Aorta (tissue), 5 donors: Measurements from ENCODE around the gene UBAP1. TPM values are rescaled to one million over a fixed set of nuclear protein-coding genes. Genes with fewer than 3 reads are reported as not detected.
"Not testable (repeated sequence)": the region's sequence is repeated elsewhere in the genome, so short reads cannot be mapped to it uniquely, and the experiment has no call there.

Source experiments
- ATAC-seq: fragments of 200-7000 bp; cut with Tn5 transposase; one replicate; pipeline ENCODE4 v1.9.1; 2022; ENCODE audit warnings: moderate library complexity; ENCODE audit not compliant: low FRiP score
- DNase-seq, 2 donors: peaks; one replicate each; pipeline ENCODE4 v3.0.0-alpha.2; 2020
- H3K27ac ChIP-seq, 2 donors: one replicate each; pipeline ENCODE4 v1.5.1; 2013; ENCODE audit warnings: low read length in 2 of 2, mild to moderate bottlenecking in 2 of 2, moderate library complexity in 2 of 2, control low read depth in 1 of 2, inconsistent platforms in 1 of 2, low read depth in 1 of 2
- H3K27me3 ChIP-seq, 2 donors: one replicate each; pipeline ENCODE4 v1.6.1; 2013; ENCODE audit warnings: control low read depth in 1 of 2, low read length in 1 of 2, mild to moderate bottlenecking in 1 of 2, moderate library complexity in 1 of 2; ENCODE audit not compliant: insufficient read depth in 2 of 2, control insufficient read depth in 1 of 2
- H3K36me3 ChIP-seq, 2 donors: one replicate each; pipeline ENCODE4 v1.6.1; 2013; ENCODE audit warnings: control low read depth in 1 of 2, low read length in 1 of 2, mild to moderate bottlenecking in 1 of 2; ENCODE audit not compliant: insufficient read depth in 2 of 2, control insufficient read depth in 1 of 2
- H3K4me1 ChIP-seq, 2 donors: one replicate each; pipeline ENCODE4 v1.6.1; 2013; ENCODE audit warnings: low read length in 2 of 2, control low read depth in 1 of 2, mild to moderate bottlenecking in 1 of 2, moderate library complexity in 1 of 2; ENCODE audit not compliant: insufficient read depth in 2 of 2, control insufficient read depth in 1 of 2
- H3K4me3 ChIP-seq, 2 donors: one replicate each; pipeline ENCODE4 v1.5.1; 2013; ENCODE audit warnings: low read length in 2 of 2, control low read depth in 1 of 2, mild to moderate bottlenecking in 1 of 2
- H3K9me3 ChIP-seq: one replicate; pipeline ENCODE4 v1.6.1; 2013; ENCODE audit warnings: mild to moderate bottlenecking, low read length; ENCODE audit not compliant: control insufficient read depth
- WGBS, 2 donors: extraction: QIAGEN DNeasy Blood & Tissue Kit; methylation state at CpG; one replicate each; pipeline ENCODE4 v1.1.7; 2013; 5-methylcytosine and 5-hydroxymethylcytosine counted together
- intact Hi-C, 2 donors: fragments of 100-400 bp; cut with DNase I; formaldehyde crosslinking; loops; one replicate each; pipeline versions ENCODE4 v1.14.2 to v1.15.0; 2022
- polyA plus RNA-seq, 2 donors: library from polyadenylated mRNA; stranded (reverse); fragments of 200-250 nt; gene quantifications; one replicate each; pipeline ENCODE4 v1.2.3, GENCODE V29; 2013
- total RNA-seq, 2 donors: library from RNA; stranded (reverse); fragmentation: NEBNext Ultra II Directional; extraction: Animal tissue kit (Norgen Biotek cat#: 25700); gene quantifications; one replicate each; pipeline ENCODE4 v1.2.1, GENCODE V29; 2021
- donor health status: healthy with polysubstance abuse.
- donor health status: Bipolar disorder and iron deficiency.
- donor health status: DM: no; HTN: no; CAD: no.
- donor health status: DM: no; HTN: no; CAD: no.
- donor health status: DM: yes; HTN: yes; CAD: no.

Gene UBAP1
- total and polyA plus RNA-seq, 4 donors, result 29.2 to 41.9 (median 34.4) TPM

DNA sequence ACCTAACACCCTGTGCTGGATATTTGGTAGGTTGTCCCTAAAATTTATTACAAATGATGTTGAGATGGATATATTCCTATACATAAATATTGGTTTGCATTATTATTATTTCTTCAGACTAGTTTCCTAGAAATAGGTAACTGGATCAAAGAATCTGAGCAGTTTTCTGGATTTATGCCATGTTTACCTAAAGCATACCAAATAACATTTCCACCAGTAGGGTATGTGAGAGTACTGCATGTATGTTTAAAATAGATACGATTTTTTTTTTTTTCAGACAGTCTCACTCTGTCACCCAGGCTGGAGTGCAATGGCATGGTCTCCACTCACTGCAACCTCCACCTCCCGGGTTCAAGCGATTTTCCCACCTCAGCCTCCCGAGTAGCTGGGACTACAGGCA, 68.9 kb downstream of the UBAP1 start:
- H3K9me3 ChIP-seq, H3K36me3 ChIP-seq, DNase-seq, H3K4me3 ChIP-seq, H3K27ac ChIP-seq, H3K4me1 ChIP-seq, H3K27me3 ChIP-seq, ATAC-seq, intact Hi-C loops: not testable (repeated sequence)
- WGBS, 2 donors, result 71 to 77% methylated on average over 4 of the region's 4 CpGs

DNA sequence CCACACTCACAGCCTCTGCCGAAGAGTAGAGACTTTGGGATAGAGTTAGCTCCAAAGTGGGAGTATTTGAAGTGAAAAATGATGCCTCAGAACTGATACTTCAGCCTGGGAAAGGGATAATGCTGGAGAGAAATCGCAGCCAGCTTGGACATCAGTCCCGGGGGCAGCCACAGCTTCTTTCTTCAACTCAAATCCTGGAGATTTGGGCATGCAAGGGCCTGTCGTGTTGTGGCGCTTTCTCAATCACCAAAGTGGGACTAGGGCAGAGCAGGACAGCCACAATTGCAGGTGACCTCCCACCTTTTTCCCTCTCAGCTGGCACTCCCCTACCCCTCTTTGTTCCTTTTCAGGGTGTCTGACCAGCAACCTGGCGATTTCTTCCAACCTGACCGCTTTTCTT, 70.4 kb downstream of the UBAP1 start:
- Histone ChIP-seq H3K9me3 (no peaks in the 10 kb centered on the region), H3K27ac (no peak overlapping the region), H3K27me3 (no peaks in the 10 kb centered on the region), H3K4me1 (peaks cover 5 to 6% of the 10 kb centered on the region in 2 donors), H3K36me3 (no peaks in the 10 kb centered on the region), H3K4me3 (no peak overlapping the region)
- ATAC-seq (no peak), DNase-seq (no peak)
- intact Hi-C loops, result no loop called here
- 92 to 96% methylated on average over 7 of the region's 7 CpGs for WGBS, 2 donors

- intact Hi-C loops, result loop anchor here (5.0 to 10.0 kb wide), 4 partner anchors 73 to 436 kb away; partner anchors contain the start of genes DCAF12 (in 1 of the 2), MYORG (in 1 of the 2), UBAP1 (in 1 of the 2) and UBE2R2 (in 1 of the 2)
- Histone ChIP-seq H3K4me3 (no peak overlapping the region), H3K4me1 (peaks cover 5 to 6% of the 10 kb centered on the region in 2 donors), H3K36me3 (no peaks in the 10 kb centered on the region), H3K9me3 (no peaks in the 10 kb centered on the region), H3K27me3 (no peaks in the 10 kb centered on the region), H3K27ac (no peak overlapping the region)
- no peak for DNase-seq
- 68 to 74% methylated on average over 2 of the region's 2 CpGs for WGBS, 2 donors
- ATAC-seq, result no peak
Observed at GRCh38 chr9:34250721-34251120, 71.9 kb downstream of the UBAP1 start.

- Histone ChIP-seq H3K36me3 (no peaks in the 10 kb centered on the region), H3K4me3 (no peak overlapping the region), H3K4me1 (peaks cover 0 to 3% of the 10 kb centered on the region in 2 donors), H3K27ac (peak overlapping the region in 1 of 2 donors; percentile 30), H3K27me3 (no peaks in the 10 kb centered on the region), H3K9me3 (no peaks in the 10 kb centered on the region)
- DNase-seq (peak in 1 of 2 donors; percentile 44), ATAC-seq (peak; percentile 47)
- intact Hi-C loops, result loop anchor here (2.0 to 10.0 kb wide), 5 partner anchors 73 to 437 kb away; partner anchors contain the start of genes UBAP1 (in 2 of the 2), DCAF12 (in 1 of the 2), MYORG (in 1 of the 2) and UBE2R2 (in 1 of the 2)
Observed at GRCh38 chr9:34252016-34252415, 73.2 kb downstream of the UBAP1 start.

GRCh38 chr9:34252670-34253459, 74.0 kb downstream of the UBAP1 start:
- H3K9me3 ChIP-seq, result no peaks in the 10 kb centered on the region
- intact Hi-C loops, result loop anchor here (2.0 to 10.0 kb wide), 5 partner anchors 74 to 438 kb away; partner anchors contain the start of genes UBAP1 (in 2 of the 2), DCAF12 (in 1 of the 2), MYORG (in 1 of the 2) and UBE2R2 (in 1 of the 2)
- ATAC-seq (peak; percentile 75), DNase-seq (peak; percentile 63 to 92)
- H3K27ac ChIP-seq, result peak overlapping the region in 1 of 2 donors; percentile 63
- H3K4me3 ChIP-seq, result no peak overlapping the region
- 20 to 22% methylated on average over 10 of the region's 10 CpGs for WGBS, 2 donors
- H3K27me3 ChIP-seq, result no peaks in the 10 kb centered on the region
- H3K4me1 ChIP-seq, result peaks cover 0 to 3% of the 10 kb centered on the region in 2 donors
- no peaks in the 10 kb centered on the region for H3K36me3 ChIP-seq

GRCh38 chr9:34253460-34253837, 74.6 kb downstream of the UBAP1 start:
- no peak for DNase-seq
- peak overlapping the region in 1 of 2 donors; percentile 38 for H3K27ac ChIP-seq

DNA sequence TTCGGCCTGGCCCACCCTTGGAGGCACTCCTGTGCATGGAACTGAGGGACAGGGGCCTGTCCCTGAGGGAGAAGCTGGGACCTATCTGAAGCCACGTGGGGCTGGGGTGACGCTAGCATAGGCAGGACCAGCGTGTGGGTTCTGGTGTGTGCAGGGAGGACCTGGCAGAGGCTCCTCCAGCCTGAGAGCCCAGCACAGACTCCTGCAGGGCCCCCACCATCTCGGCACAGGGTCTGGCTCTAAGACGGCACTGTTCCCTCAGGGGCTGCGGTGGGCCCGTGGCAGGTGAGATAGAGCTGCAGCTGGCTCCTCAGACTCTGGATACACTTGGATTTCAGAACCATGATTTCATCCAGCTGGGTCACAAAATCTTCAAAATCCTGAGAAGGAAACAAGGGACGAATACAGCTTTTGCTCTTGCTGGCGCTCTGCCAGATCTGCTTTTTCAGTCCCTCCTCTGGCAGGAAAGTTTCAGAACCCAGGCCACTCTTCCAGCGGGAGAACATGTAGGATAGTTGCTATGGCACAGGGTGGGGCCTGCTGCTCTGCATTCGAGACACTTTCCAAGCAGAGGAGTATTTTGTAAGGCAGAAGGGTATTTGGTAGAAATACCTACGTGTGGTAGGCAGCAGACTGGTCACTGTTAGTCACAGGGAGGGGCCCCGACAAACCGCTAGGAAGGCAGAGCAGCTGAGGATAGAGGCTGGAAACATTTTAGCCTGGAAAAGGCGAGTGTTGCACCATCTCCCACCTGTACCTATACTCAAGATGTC, 75.5 kb downstream of the UBAP1 start:
- Histone ChIP-seq H3K9me3 (no peaks in the 10 kb centered on the region), H3K4me3 (no peak overlapping the region), H3K27ac (peak overlapping the region in 1 of 2 donors; percentile 55), H3K27me3 (no peaks in the 10 kb centered on the region), H3K36me3 (no peaks in the 10 kb centered on the region), H3K4me1 (no peaks in the 10 kb centered on the region)
- intact Hi-C loops, result loop anchor here (5.0 to 10.0 kb wide), 4 partner anchors 77 to 440 kb away; partner anchors contain the start of genes DCAF12 (in 1 of the 2), MYORG (in 1 of the 2), UBAP1 (in 1 of the 2) and UBE2R2 (in 1 of the 2)
- ATAC-seq, result peak; percentile 6
- peak in 1 of 2 donors; percentile 59 for DNase-seq
- 13 to 18% methylated on average over 16 of the region's 16 CpGs for WGBS, 2 donors

More at GRCh38 chr9:34253460-34253837, 74.6 kb downstream of the UBAP1 start:
- Histone ChIP-seq H3K27me3 (no peaks in the 10 kb centered on the region), H3K9me3 (no peaks in the 10 kb centered on the region), H3K4me3 (no peak overlapping the region), H3K4me1 (peaks cover 0 to under 1% of the 10 kb centered on the region in 2 donors), H3K36me3 (no peaks in the 10 kb centered on the region)
- peak; percentile 43 for ATAC-seq
- WGBS, 2 donors, result 18 to 26% methylated on average over 3 of the region's 3 CpGs
- intact Hi-C loops, result loop anchor here (2.0 to 10.0 kb wide), 5 partner anchors 75 to 439 kb away; partner anchors contain the start of genes UBAP1 (in 2 of the 2), DCAF12 (in 1 of the 2), MYORG (in 1 of the 2) and UBE2R2 (in 1 of the 2)
